ENCODE results near the gene SERGEF. TPM values are rescaled to one million over a fixed set of nuclear protein-coding genes. Genes with fewer than 3 reads are reported as not detected.

SERGEF gene
- total and polyA plus RNA-seq, 2 of the 4 experiments (the other 2 are of a cell fraction), result 12.2 to 18.1 TPM

- H3K56ac ChIP-seq (ENCODE audit: extremely low read depth, insufficient read depth, low read length), result no peak overlapping the region
- ATAC-seq (ENCODE audit: low read depth) (no peak), DNase-seq (no peak)
- H3K23ac ChIP-seq (ENCODE audit: low read depth, low read length), result no peak overlapping the region
- BruUV-seq (replicated peaks), result no TSS peak
- no peaks in the 10 kb centered on the region for H3K9me3 ChIP-seq (ENCODE audit: control insufficient read depth, insufficient read depth, low read length)
- H3K9me1 ChIP-seq (ENCODE audit: insufficient read depth, low read length), result no peaks in the 10 kb centered on the region
- no peak overlapping the region for H2AK9ac ChIP-seq (replicated peaks; ENCODE audit: low read depth, low read length, poor library complexity)
- no peak overlapping the region for H2BK120ac ChIP-seq (ENCODE audit: low read depth, low read length)
- ChIA-PET CTCF (no interaction called here), POLR2A (ENCODE audit: unreplicated experiment) (interaction anchor here (0.5 kb wide), 1 partner anchor 552 kb away, joined by 4 read pairs; no protein-coding TSS in a partner anchor)
- dilution Hi-C loops (cut with HindIII; ENCODE audit: low sequenced_read_pairs, unreplicated experiment) (no loop called here), intact Hi-C loops (cut with micrococcal nuclease) (no loop called here), in situ Hi-C loops (cut with MboI; ENCODE audit: low sequenced_read_pairs) (no loop called here)
- no peak overlapping the region for H3K4ac ChIP-seq (ENCODE audit: low read depth, low read length)
- TF ChIP-seq CHD1 (IDR thresholded peaks at IDR 0.05; ENCODE audit: low read depth, low read length) (no peak), NFE2L2 (IDR thresholded peaks at IDR 0.05; ENCODE audit: low read depth, low read length) (no peak), MXI1 (IDR thresholded peaks at IDR 0.05; ENCODE audit: borderline replicate concordance, low read depth, low read length) (no peak), FOS (IDR thresholded peaks at IDR 0.05; ENCODE audit: low read depth, low read length) (no peak), SMC3 (IDR thresholded peaks at IDR 0.05; ENCODE audit: low read depth, low read length) (no peak), ELK1 (IDR thresholded peaks at IDR 0.05; ENCODE audit: borderline replicate concordance, low read depth, low read length) (no peak), MAFK (IDR thresholded peaks at IDR 0.05; ENCODE audit: low read depth, low read length) (no peak)
- TF ChIP-seq, protein P1, sequence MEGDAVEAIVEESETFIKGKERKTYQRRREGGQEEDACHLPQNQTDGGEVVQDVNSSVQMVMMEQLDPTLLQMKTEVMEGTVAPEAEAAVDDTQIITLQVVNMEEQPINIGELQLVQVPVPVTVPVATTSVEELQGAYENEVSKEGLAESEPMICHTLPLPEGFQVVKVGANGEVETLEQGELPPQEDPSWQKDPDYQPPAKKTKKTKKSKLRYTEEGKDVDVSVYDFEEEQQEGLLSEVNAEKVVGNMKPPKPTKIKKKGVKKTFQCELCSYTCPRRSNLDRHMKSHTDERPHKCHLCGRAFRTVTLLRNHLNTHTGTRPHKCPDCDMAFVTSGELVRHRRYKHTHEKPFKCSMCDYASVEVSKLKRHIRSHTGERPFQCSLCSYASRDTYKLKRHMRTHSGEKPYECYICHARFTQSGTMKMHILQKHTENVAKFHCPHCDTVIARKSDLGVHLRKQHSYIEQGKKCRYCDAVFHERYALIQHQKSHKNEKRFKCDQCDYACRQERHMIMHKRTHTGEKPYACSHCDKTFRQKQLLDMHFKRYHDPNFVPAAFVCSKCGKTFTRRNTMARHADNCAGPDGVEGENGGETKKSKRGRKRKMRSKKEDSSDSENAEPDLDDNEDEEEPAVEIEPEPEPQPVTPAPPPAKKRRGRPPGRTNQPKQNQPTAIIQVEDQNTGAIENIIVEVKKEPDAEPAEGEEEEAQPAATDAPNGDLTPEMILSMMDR (conservative IDR thresholded peaks at IDR 0.05; ENCODE audit: low read depth, low read length), result no peak
- H3K4me3 ChIP-seq (ENCODE audit: insufficient read depth, low read depth, low read length), result no peak overlapping the region
- H3K9ac ChIP-seq (ENCODE audit: low read depth, low read length), result no peak overlapping the region
- no peak overlapping the region for H2BK20ac ChIP-seq (ENCODE audit: low read depth, low read length)
- WGBS, 2 experiments (ENCODE audit: extremely low coverage in 2 of 2, insufficient read length in 1 of 2), result no CpG with 5 or more reads among the region's 5 CpGs
- no peaks in the 10 kb centered on the region for H3K36me3 ChIP-seq (ENCODE audit: control insufficient read depth, insufficient read depth, low read length)
- H4K91ac ChIP-seq (ENCODE audit: insufficient read depth, low read depth, low read length), result no peak overlapping the region
- no peak overlapping the region for H3K14ac ChIP-seq (replicated peaks; ENCODE audit: low read depth, low read length)
- no peak overlapping the region for H2BK15ac ChIP-seq (ENCODE audit: low read depth, low read length)
- H3K27me3 ChIP-seq (ENCODE audit: control insufficient read depth, insufficient read depth, low read length), result no peaks in the 10 kb centered on the region
- H2AFZ ChIP-seq (replicated peaks; ENCODE audit: low read length, poor library complexity), result no peak overlapping the region
- no peak overlapping the region for H4K5ac ChIP-seq (ENCODE audit: low read depth, low read length)
- no peak overlapping the region for H3K18ac ChIP-seq (ENCODE audit: low read depth, low read length)
- peaks cover 6% of the 10 kb centered on the region for H3K4me1 ChIP-seq (ENCODE audit: control insufficient read depth, insufficient read depth, low read length)
- no peak overlapping the region for H3K27ac ChIP-seq (ENCODE audit: insufficient read depth, low read length)
- no peak overlapping the region for H2AK5ac ChIP-seq (ENCODE audit: low read depth, low read length)
- H3K79me1 ChIP-seq (ENCODE audit: low read depth in 1 of 2, low read length in 2 of 2), result no peaks in the 10 kb centered on the region
- no peak overlapping the region for H3K4me2 ChIP-seq (ENCODE audit: low read depth, low read length)
- H4K8ac ChIP-seq (ENCODE audit: low read depth in 2 of 2, low read length in 2 of 2), result no peak overlapping the region
- no peaks in the 10 kb centered on the region for H4K20me1 ChIP-seq (ENCODE audit: insufficient read depth, low read length)
- H2BK5ac ChIP-seq (ENCODE audit: low read depth, low read length, poor library complexity, severe bottlenecking), result no peak overlapping the region
These were observed 213.7 kb downstream of the SERGEF start for GRCh38 chr11:17799147-17799546.

Measured in IMR-90 (cell line).